Endodermal cell (in vitro differentiated cells): ENCODE data around the gene PSMG4. TPM values are rescaled to one million over a fixed set of nuclear protein-coding genes. Genes with fewer than 3 reads are reported as not detected.
A peak's percentile ranks its signal among the peaks of the same experiment; 100 is the strongest.

Source experiments
- DNase-seq: peaks from one replicate; pipeline ENCODE4 v3.0.0-alpha.2; 2017
- H3K27ac ChIP-seq: 2 replicates; pipeline ENCODE4 v1.5.1; 2013; ENCODE audit warnings: mild to moderate bottlenecking, low read depth, low read length, moderate library complexity
- H3K27me3 ChIP-seq: 2 replicates; pipeline ENCODE4 v1.6.1; 2013; ENCODE audit warnings: mild to moderate bottlenecking, low read length, moderate library complexity; ENCODE audit not compliant: insufficient read depth, control insufficient read depth, poor library complexity, severe bottlenecking
- H3K36me3 ChIP-seq: 2 replicates; pipeline ENCODE4 v1.7.0; 2013; ENCODE audit warnings: mild to moderate bottlenecking, low read length, moderate library complexity; ENCODE audit not compliant: control insufficient read depth, insufficient read depth
- H3K4me1 ChIP-seq: one replicate; pipeline ENCODE4 v1.7.0; 2013; ENCODE audit warnings: low read length; ENCODE audit not compliant: control insufficient read depth, insufficient read depth
- H3K4me3 ChIP-seq: 2 replicates; pipeline ENCODE4 v1.5.1; 2013; ENCODE audit warnings: mild to moderate bottlenecking, low read length, moderate library complexity
- H3K9ac ChIP-seq: 2 replicates; pipeline ENCODE4 v1.6.1; 2013; ENCODE audit warnings: mild to moderate bottlenecking, low read length, moderate library complexity; ENCODE audit not compliant: poor library complexity, severe bottlenecking; ENCODE audit errors: extremely low read depth
- H3K9me3 ChIP-seq: 2 replicates; pipeline ENCODE4 v1.6.1; 2013; ENCODE audit warnings: mild to moderate bottlenecking, low read length, moderate library complexity; ENCODE audit not compliant: control insufficient read depth
- H3K27ac Mint-ChIP-seq: 2 replicates; pipeline ENCODE4 v1.8.0; 2020; ENCODE audit warnings: mixed read lengths
- H3K27me3 Mint-ChIP-seq: 2 replicates; pipeline ENCODE4 v1.8.0; 2021; ENCODE audit warnings: mild to moderate bottlenecking, mixed read lengths; ENCODE audit not compliant: insufficient read depth
- H3K36me3 Mint-ChIP-seq: 2 replicates; pipeline ENCODE4 v1.8.0; 2020; ENCODE audit warnings: low read depth, mixed read lengths
- H3K4me1 Mint-ChIP-seq: 2 replicates; pipeline ENCODE4 v1.8.0; 2020; ENCODE audit warnings: mixed read lengths
- H3K4me3 Mint-ChIP-seq: 2 replicates; pipeline ENCODE4 v1.8.0; 2020; ENCODE audit warnings: mild to moderate bottlenecking, moderate library complexity, mixed read lengths
- H3K9me3 Mint-ChIP-seq: 2 replicates; pipeline ENCODE4 v1.8.0; 2020; ENCODE audit warnings: mild to moderate bottlenecking, mixed read lengths
- CTCF ChIP-seq: fragments of 200-600 bp; sonication (generic); conservative IDR thresholded peaks from 2 replicates; pipeline ENCODE4 v1.5.0; 2021; ENCODE audit warnings: antibody characterized with exemption, mild to moderate bottlenecking
- WGBS, 2 experiments: methylation state at CpG; one replicate each; pipeline versions ENCODE4 v1.1.5 to v1.1.7; 2013; ENCODE audit warnings: missing lambda C conversion rate in 2 of 2, mixed read lengths in 1 of 2; ENCODE audit not compliant: insufficient coverage in 1 of 2, insufficient read length in 1 of 2; 5-methylcytosine and 5-hydroxymethylcytosine counted together
- total RNA-seq, 2 donors: library from RNA; stranded (reverse); fragmentation: NEBNext Ultra II Directional in 1 of 2; extraction: Animal tissue kit (Norgen Biotek cat#: 25700) in 1 of 2; gene quantifications; 2 replicates in 1 of 2; 3 replicates in 1 of 2; pipeline ENCODE4 v1.2.1, GENCODE V29; 2021

The PSMG4 gene
- total RNA-seq, 2 donors from 2014 or later, result 16.0 to 21.5 TPM

GRCh38 chr6:3210024-3210610, 48.6 kb upstream of the PSMG4 start:
- H3K9ac ChIP-seq, result no peak overlapping the region
- no peaks in the 10 kb centered on the region for H3K36me3 ChIP-seq
- H3K36me3 Mint-ChIP-seq, result no peaks in the 10 kb centered on the region
- H3K27me3 Mint-ChIP-seq, result no peaks in the 10 kb centered on the region
- H3K9me3 ChIP-seq, result no peaks in the 10 kb centered on the region
- H3K27me3 ChIP-seq, result no peaks in the 10 kb centered on the region
- no peaks in the 10 kb centered on the region for H3K9me3 Mint-ChIP-seq
- H3K4me3 Mint-ChIP-seq, result no peak overlapping the region
- WGBS, 2 experiments, result 92% methylated on average over 6 to 9 of the region's 9 CpGs
- peaks cover 23% of the 10 kb centered on the region for H3K4me1 ChIP-seq
- H3K4me3 ChIP-seq, result no peak overlapping the region
- H3K27ac Mint-ChIP-seq, result no peak overlapping the region
- TF ChIP-seq CTCF, result no peak
- DNase-seq, result peak; percentile 51
- no peak overlapping the region for H3K27ac ChIP-seq
- peaks cover 32% of the 10 kb centered on the region for H3K4me1 Mint-ChIP-seq

- TF ChIP-seq CTCF, result no peak
- peaks cover 32% of the 10 kb centered on the region for H3K4me1 Mint-ChIP-seq
- H3K9ac ChIP-seq, result no peak overlapping the region
These were observed 47.1 kb upstream of the PSMG4 start for GRCh38 chr6:3211681-3212080.

GRCh38 chr6:3212261-3212660, 46.5 kb upstream of the PSMG4 start:
- 89 to 96% methylated on average over 5 to 6 of the region's 6 CpGs for WGBS, 2 experiments
- Histone ChIP-seq H3K27me3 (no peaks in the 10 kb centered on the region), H3K4me3 (no peak overlapping the region), H3K9ac (no peak overlapping the region), H3K9me3 (no peaks in the 10 kb centered on the region), H3K27ac (no peak overlapping the region), H3K4me1 (peaks cover 23% of the 10 kb centered on the region), H3K36me3 (no peaks in the 10 kb centered on the region)
- H3K4me3 Mint-ChIP-seq, result no peak overlapping the region
- H3K27ac Mint-ChIP-seq, result no peak overlapping the region
- no peaks in the 10 kb centered on the region for H3K36me3 Mint-ChIP-seq
- peak; percentile 29 for DNase-seq
- H3K9me3 Mint-ChIP-seq, result no peaks in the 10 kb centered on the region
- no peak for TF ChIP-seq CTCF
- H3K4me1 Mint-ChIP-seq, result peaks cover 32% of the 10 kb centered on the region
- no peaks in the 10 kb centered on the region for H3K27me3 Mint-ChIP-seq

More at GRCh38 chr6:3211681-3212080, 47.1 kb upstream of the PSMG4 start:
- Mint-ChIP-seq H3K27ac (no peak overlapping the region), H3K36me3 (no peaks in the 10 kb centered on the region), H3K4me3 (no peak overlapping the region), H3K9me3 (no peaks in the 10 kb centered on the region), H3K27me3 (no peaks in the 10 kb centered on the region)
- Histone ChIP-seq H3K4me1 (peaks cover 23% of the 10 kb centered on the region), H3K27me3 (no peaks in the 10 kb centered on the region), H3K36me3 (no peaks in the 10 kb centered on the region), H3K27ac (no peak overlapping the region), H3K9me3 (no peaks in the 10 kb centered on the region), H3K4me3 (no peak overlapping the region)
- peak; percentile 45 for DNase-seq
- 79 to 87% methylated on average over 4 to 5 of the region's 5 CpGs for WGBS, 2 experiments
